GM12873 (cell line): ENCODE data around the gene CAND1.

ENCODE experiments used
- TF ChIP-seq, protein P1 (sequence below): IDR thresholded peaks from 2 replicates; pipeline ENCODE4 v1.5.1; 2012; ENCODE audit warnings: low read depth, mild to moderate bottlenecking, moderate library complexity, low read length, control low read depth; ENCODE audit not compliant: insufficient read depth; ENCODE audit errors: missing control alignments

The CAND1 gene

GRCh38 chr12:67333649-67334048, 64.5 kb downstream of the CAND1 start:
- TF ChIP-seq, protein P1, sequence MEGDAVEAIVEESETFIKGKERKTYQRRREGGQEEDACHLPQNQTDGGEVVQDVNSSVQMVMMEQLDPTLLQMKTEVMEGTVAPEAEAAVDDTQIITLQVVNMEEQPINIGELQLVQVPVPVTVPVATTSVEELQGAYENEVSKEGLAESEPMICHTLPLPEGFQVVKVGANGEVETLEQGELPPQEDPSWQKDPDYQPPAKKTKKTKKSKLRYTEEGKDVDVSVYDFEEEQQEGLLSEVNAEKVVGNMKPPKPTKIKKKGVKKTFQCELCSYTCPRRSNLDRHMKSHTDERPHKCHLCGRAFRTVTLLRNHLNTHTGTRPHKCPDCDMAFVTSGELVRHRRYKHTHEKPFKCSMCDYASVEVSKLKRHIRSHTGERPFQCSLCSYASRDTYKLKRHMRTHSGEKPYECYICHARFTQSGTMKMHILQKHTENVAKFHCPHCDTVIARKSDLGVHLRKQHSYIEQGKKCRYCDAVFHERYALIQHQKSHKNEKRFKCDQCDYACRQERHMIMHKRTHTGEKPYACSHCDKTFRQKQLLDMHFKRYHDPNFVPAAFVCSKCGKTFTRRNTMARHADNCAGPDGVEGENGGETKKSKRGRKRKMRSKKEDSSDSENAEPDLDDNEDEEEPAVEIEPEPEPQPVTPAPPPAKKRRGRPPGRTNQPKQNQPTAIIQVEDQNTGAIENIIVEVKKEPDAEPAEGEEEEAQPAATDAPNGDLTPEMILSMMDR, result no peak

DNA sequence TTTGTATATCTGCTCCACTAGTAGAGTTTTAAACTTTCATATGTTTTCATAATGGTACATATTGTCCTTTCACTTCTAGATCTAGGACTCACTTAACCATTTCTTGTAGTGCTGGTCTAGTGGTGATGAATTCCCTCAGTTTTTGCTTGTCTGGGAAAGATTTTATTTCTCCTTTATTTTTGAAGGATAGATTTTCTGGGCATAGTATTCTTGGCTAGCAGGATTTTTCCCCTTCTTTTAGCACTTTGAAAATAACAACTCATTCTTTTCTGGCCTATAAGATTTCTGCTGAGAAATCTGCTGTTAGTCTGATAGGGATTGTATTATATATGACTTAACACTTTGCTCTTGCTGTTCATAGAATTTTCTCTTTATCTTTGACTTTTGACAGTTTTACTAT, 69.3 kb downstream of the CAND1 start:
- TF ChIP-seq, protein P1, result no peak

DNA sequence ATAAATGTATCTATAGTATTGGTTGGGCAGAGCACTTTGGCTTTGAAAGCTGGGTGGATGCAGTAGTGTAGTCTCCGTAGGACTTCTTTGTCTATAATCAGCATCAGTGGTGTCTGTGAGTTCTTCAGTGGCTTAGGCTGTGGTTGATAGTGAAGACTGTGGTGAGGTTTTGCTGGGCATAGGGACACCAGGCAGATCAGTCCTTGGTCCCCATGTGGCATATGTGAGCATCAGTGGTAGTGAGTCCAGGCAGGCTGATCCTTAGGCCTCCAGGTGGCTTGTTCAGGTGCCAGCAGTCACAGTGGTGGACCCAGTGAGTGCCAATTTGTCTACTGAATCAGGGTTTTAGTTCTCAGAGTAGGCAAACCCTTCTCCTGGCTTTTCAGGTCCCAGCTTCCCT, 70.4 kb downstream of the CAND1 start:
- TF ChIP-seq, protein P1, result no peak

GRCh38 chr12:67344979-67345710, 76.0 kb downstream of the CAND1 start:
- TF ChIP-seq, protein P1, result no peak

- TF ChIP-seq, protein P1, result no peak
These were observed 79.5 kb downstream of the CAND1 start for GRCh38 chr12:67348683-67349082.

- TF ChIP-seq, protein P1, result no peak
These were observed 83.5 kb downstream of the CAND1 start for GRCh38 chr12:67352682-67353081.

DNA sequence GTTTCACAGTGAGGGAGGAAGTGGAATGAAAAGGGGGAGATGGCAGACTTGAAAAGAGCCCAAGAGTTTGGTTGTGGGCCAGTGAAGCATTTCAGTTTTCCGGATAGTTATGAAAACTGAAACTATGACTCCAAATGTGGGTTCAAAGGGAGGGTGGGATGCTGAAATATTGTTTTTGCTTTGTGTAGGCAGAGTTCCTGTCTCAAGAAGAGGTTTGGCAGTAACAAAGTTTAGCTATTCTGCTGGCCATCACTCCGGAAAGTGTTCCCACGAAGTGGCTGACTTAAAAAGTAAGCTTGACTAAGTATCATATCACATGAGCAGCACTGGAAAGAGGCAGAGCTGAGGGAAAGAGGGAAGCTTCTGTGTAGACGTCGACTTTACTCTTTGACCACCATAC, 85.2 kb downstream of the CAND1 start:
- TF ChIP-seq, protein P1, result no peak
